ENCODE results near the gene PNPLA4. TPM values are rescaled to one million over a fixed set of nuclear protein-coding genes. Genes with fewer than 3 reads are reported as not detected.

Gene PNPLA4
- total and polyA plus RNA-seq, 4 donors: 11.1 to 22.8 (median 13.4) TPM

GRCh38 chrX:7908821-7909220 lies 18.4 kb downstream of the PNPLA4 start:
- no peaks in the 10 kb centered on the region for H3K9me3 ChIP-seq (ENCODE audit: control insufficient read depth in 4 of 4, insufficient read depth in 3 of 4, low read length in 3 of 4)
- no peak overlapping the region for H3K9ac ChIP-seq (ENCODE audit: insufficient read depth in 1 of 2, low read length in 2 of 2)
- ATAC-seq (ENCODE audit: insufficient read depth, low FRiP score) (no peak), DNase-seq (no peak)
- no peaks in the 10 kb centered on the region for H3K4me1 ChIP-seq (ENCODE audit: control insufficient read depth in 5 of 5, insufficient read depth in 5 of 5, low read length in 5 of 5)
- no peak overlapping the region for H3K27ac ChIP-seq (ENCODE audit: low read depth in 1 of 2, low read length in 1 of 2)
- WGBS, 2 donors: 83 to 90% methylated on average over 5 of the region's 5 CpGs
- H3K4me3 ChIP-seq: no peak overlapping the region
- peaks cover 0 to 18% (median 0%) of the 10 kb centered on the region in 3 donors for H3K27me3 ChIP-seq (ENCODE audit: control insufficient read depth in 3 of 3, insufficient read depth in 3 of 3, low read length in 2 of 3)
- peaks cover 0 to 2% (median 0%) of the 10 kb centered on the region in 4 donors for H3K36me3 ChIP-seq (ENCODE audit: control insufficient read depth in 4 of 4, insufficient read depth in 4 of 4, low read length in 4 of 4)
- no peak for TF ChIP-seq CTCF (IDR thresholded peaks at IDR 0.05; ENCODE audit: control extremely low read depth, extremely low read depth)

DNA sequence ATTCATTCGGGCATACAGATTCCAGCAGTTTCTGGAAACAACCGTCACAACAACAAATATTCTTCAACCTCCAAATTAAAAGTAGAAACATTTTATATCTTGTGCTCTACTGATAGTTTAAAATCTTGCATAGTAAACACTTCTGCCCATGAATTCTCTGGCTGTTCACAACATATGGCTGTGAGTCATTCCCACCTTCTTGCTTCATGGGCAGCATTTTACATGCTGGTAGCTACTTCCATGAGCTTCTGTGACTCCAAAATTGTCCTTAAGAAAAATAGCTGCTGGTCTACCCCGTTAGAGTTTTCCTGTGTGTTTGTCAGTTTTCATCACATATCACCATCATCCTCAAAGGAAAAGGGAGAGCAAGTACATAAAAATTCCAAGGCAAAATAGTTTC lies 22.7 kb downstream of the PNPLA4 start:
- TF ChIP-seq CTCF (IDR thresholded peaks at IDR 0.05; ENCODE audit: control extremely low read depth, extremely low read depth): no peak
- no peak overlapping the region for H3K4me3 ChIP-seq
- no peaks in the 10 kb centered on the region for H3K9me3 ChIP-seq (ENCODE audit: control insufficient read depth in 4 of 4, insufficient read depth in 3 of 4, low read length in 3 of 4)
- ATAC-seq (ENCODE audit: insufficient read depth, low FRiP score) (no peak), DNase-seq (no peak)
- peaks cover 0 to 11% (median 0%) of the 10 kb centered on the region in 3 donors for H3K27me3 ChIP-seq (ENCODE audit: control insufficient read depth in 3 of 3, insufficient read depth in 3 of 3, low read length in 2 of 3)
- 82 to 98% methylated on average over 3 of the region's 3 CpGs for WGBS, 2 donors
- H3K9ac ChIP-seq (ENCODE audit: insufficient read depth in 1 of 2, low read length in 2 of 2): no peak overlapping the region
- H3K27ac ChIP-seq (ENCODE audit: low read depth in 1 of 2, low read length in 1 of 2): no peak overlapping the region
- peaks cover 5 to 15% (median 9%) of the 10 kb centered on the region in 4 donors for H3K36me3 ChIP-seq (ENCODE audit: control insufficient read depth in 4 of 4, insufficient read depth in 4 of 4, low read length in 4 of 4)
- no peaks in the 10 kb centered on the region for H3K4me1 ChIP-seq (ENCODE audit: control insufficient read depth in 5 of 5, insufficient read depth in 5 of 5, low read length in 5 of 5)

DNA sequence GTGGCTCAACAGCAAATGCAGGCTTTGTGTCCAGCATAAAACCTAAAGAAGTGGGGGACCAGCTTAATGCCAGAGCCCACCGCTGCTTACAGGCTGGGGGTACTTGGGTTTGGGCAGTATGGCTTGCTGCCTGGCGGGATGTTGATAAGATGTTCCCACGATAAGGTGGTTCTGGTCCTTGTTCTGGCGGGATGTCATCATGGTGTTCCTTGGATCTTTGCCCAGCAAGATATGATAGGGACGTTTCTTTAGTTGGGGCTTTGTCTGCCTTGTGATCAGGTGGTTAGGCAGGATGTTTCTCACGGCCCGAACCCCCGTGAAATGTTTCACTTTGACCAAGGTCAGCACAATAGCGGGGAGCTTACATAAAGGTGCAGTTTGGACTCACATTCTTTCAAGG lies 35.3 kb downstream of the PNPLA4 start:
- WGBS, 2 donors: 61 to 81% methylated on average over 9 of the region's 9 CpGs
- Histone ChIP-seq H3K4me3 (no peak overlapping the region), H3K4me1 (ENCODE audit: control insufficient read depth in 5 of 5, insufficient read depth in 5 of 5, low read length in 5 of 5) (no peaks in the 10 kb centered on the region), H3K36me3 (ENCODE audit: control insufficient read depth in 4 of 4, insufficient read depth in 4 of 4, low read length in 4 of 4) (peaks cover 0 to 4% (median 0%) of the 10 kb centered on the region in 4 donors), H3K27me3 (ENCODE audit: control insufficient read depth in 3 of 3, insufficient read depth in 3 of 3, low read length in 2 of 3) (peaks cover 0 to 25% (median 12%) of the 10 kb centered on the region in 3 donors), H3K9ac (ENCODE audit: insufficient read depth in 1 of 2, low read length in 2 of 2) (no peak overlapping the region), H3K27ac (ENCODE audit: low read depth in 1 of 2, low read length in 1 of 2) (no peak overlapping the region), H3K9me3 (ENCODE audit: control insufficient read depth in 4 of 4, insufficient read depth in 3 of 4, low read length in 3 of 4) (no peaks in the 10 kb centered on the region)
- ATAC-seq (ENCODE audit: insufficient read depth, low FRiP score): no peak
- DNase-seq: peak in 1 of 3 donors; percentile 0
- TF ChIP-seq CTCF (IDR thresholded peaks at IDR 0.05; ENCODE audit: control extremely low read depth, extremely low read depth): no peak

GRCh38 chrX:7889680-7890079 lies 37.5 kb downstream of the PNPLA4 start:
- H3K27me3 ChIP-seq (ENCODE audit: control insufficient read depth in 3 of 3, insufficient read depth in 3 of 3, low read length in 2 of 3): peaks cover 0 to 24% (median 19%) of the 10 kb centered on the region in 3 donors
- H3K27ac ChIP-seq (ENCODE audit: low read depth in 1 of 2, low read length in 1 of 2): no peak overlapping the region
- no peak overlapping the region for H3K9ac ChIP-seq (ENCODE audit: insufficient read depth in 1 of 2, low read length in 2 of 2)
- H3K36me3 ChIP-seq (ENCODE audit: control insufficient read depth in 4 of 4, insufficient read depth in 4 of 4, low read length in 4 of 4): no peaks in the 10 kb centered on the region
- 77 to 90% methylated on average over 2 of the region's 2 CpGs for WGBS, 2 donors
- DNase-seq: no peak
- ATAC-seq (ENCODE audit: insufficient read depth, low FRiP score): no peak
- no peak for TF ChIP-seq CTCF (IDR thresholded peaks at IDR 0.05; ENCODE audit: control extremely low read depth, extremely low read depth)
- no peak overlapping the region for H3K4me3 ChIP-seq
- H3K9me3 ChIP-seq (ENCODE audit: control insufficient read depth in 4 of 4, insufficient read depth in 3 of 4, low read length in 3 of 4): no peaks in the 10 kb centered on the region
- no peaks in the 10 kb centered on the region for H3K4me1 ChIP-seq (ENCODE audit: control insufficient read depth in 5 of 5, insufficient read depth in 5 of 5, low read length in 5 of 5)
